GM15510 (cell line): ENCODE results near the gene GNG4.

Experiments used
- POLR2A ChIP-seq: IDR thresholded peaks from 3 replicates; pipeline ENCODE4 v1.6.1; 2011; ENCODE audit warnings: borderline replicate concordance; ENCODE audit not compliant: insufficient read length; ENCODE audit errors: extremely low read depth

The GNG4 gene

GRCh38 chr1:235575597-235575996, 74.0 kb downstream of the GNG4 start:
- TF ChIP-seq POLR2A = no peak

- no peak for TF ChIP-seq POLR2A
Observed at GRCh38 chr1:235573880-235574279, 75.7 kb downstream of the GNG4 start.

- no peak for TF ChIP-seq POLR2A
Observed at GRCh38 chr1:235571482-235571881, 78.1 kb downstream of the GNG4 start.

- no peak for TF ChIP-seq POLR2A
Observed at GRCh38 chr1:235567812-235568503, 81.6 kb downstream of the GNG4 start.

- TF ChIP-seq POLR2A = no peak
Observed at GRCh38 chr1:235566084-235566483, 83.5 kb downstream of the GNG4 start.

GRCh38 chr1:235563513-235564061, 86.0 kb downstream of the GNG4 start:
- no peak for TF ChIP-seq POLR2A

- TF ChIP-seq POLR2A = no peak
Observed at GRCh38 chr1:235562589-235562988, 87.0 kb downstream of the GNG4 start.

- TF ChIP-seq POLR2A = no peak
Observed at GRCh38 chr1:235558621-235559169, 90.9 kb downstream of the GNG4 start.

GRCh38 chr1:235557495-235557894, 92.1 kb downstream of the GNG4 start:
- TF ChIP-seq POLR2A = no peak

GRCh38 chr1:235556807-235557206, 92.8 kb downstream of the GNG4 start:
- TF ChIP-seq POLR2A = no peak

- TF ChIP-seq POLR2A = no peak
Observed at GRCh38 chr1:235553112-235553551, 96.5 kb downstream of the GNG4 start.

GRCh38 chr1:235552146-235552716, 97.4 kb downstream of the GNG4 start:
- TF ChIP-seq POLR2A = no peak

- no peak for TF ChIP-seq POLR2A
Observed at GRCh38 chr1:235549351-235550139, 100.0 kb downstream of the GNG4 start.

GRCh38 chr1:235545292-235545930, 104.2 kb downstream of the GNG4 start:
- no peak for TF ChIP-seq POLR2A

- TF ChIP-seq POLR2A = no peak
Observed at GRCh38 chr1:235533476-235534168, 116.0 kb downstream of the GNG4 start.

- no peak for TF ChIP-seq POLR2A
Observed at GRCh38 chr1:235532360-235532759, 117.2 kb downstream of the GNG4 start.
